Measurements from ENCODE around the gene CLEC9A.

Gene CLEC9A

DNA sequence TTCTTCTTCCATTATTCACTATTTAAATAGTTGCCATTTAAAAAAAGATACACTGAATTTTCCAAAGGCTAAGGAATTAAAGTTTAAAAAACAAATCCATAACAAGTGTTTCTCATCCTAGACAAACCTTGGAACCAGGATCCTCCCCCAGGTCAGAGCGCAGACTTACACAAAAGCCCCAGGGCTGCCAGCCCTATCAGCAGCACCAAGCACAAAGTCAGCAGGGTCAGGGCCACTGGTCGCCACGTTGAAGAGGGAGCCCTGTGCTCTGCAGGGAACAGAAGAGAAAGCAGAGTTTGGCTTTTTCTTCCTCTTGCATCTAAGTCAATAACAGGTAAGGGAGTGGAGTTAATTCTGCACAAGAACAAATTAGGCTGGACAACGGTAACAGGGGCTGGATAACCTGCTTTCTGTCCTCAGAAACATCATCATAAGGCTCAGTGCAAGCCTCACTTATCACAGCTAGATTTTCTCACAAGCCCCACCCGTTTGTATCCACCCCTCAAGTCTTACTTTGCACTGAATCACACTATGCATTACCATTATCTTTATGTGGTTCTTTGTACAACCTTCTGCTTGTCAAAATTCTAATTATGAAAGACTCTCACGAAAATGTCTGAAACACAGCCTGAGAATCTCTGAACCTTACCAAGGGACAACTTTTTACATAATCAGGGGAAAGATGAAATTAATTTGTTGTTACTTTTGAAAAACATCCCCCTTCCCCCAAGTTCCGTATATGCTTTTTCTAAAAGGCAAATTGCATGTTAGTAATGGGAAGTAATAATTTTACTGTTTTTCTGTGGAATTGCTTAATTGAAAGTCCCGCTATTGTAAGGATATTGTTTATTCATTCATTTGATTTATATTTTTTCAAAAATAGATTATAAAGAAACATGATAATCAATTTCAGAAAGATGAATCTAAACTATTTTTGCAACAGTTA is 58.7 kb downstream of the CLEC9A start:
- H3K27ac ChIP-seq = no peak overlapping the region
- DNase-seq (ENCODE audit: low spot score) = no peak
- no peak overlapping the region for H3K4me3 ChIP-seq
- TF ChIP-seq, protein P1, sequence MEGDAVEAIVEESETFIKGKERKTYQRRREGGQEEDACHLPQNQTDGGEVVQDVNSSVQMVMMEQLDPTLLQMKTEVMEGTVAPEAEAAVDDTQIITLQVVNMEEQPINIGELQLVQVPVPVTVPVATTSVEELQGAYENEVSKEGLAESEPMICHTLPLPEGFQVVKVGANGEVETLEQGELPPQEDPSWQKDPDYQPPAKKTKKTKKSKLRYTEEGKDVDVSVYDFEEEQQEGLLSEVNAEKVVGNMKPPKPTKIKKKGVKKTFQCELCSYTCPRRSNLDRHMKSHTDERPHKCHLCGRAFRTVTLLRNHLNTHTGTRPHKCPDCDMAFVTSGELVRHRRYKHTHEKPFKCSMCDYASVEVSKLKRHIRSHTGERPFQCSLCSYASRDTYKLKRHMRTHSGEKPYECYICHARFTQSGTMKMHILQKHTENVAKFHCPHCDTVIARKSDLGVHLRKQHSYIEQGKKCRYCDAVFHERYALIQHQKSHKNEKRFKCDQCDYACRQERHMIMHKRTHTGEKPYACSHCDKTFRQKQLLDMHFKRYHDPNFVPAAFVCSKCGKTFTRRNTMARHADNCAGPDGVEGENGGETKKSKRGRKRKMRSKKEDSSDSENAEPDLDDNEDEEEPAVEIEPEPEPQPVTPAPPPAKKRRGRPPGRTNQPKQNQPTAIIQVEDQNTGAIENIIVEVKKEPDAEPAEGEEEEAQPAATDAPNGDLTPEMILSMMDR (IDR thresholded peaks at IDR 0.05) = no peak

DNA sequence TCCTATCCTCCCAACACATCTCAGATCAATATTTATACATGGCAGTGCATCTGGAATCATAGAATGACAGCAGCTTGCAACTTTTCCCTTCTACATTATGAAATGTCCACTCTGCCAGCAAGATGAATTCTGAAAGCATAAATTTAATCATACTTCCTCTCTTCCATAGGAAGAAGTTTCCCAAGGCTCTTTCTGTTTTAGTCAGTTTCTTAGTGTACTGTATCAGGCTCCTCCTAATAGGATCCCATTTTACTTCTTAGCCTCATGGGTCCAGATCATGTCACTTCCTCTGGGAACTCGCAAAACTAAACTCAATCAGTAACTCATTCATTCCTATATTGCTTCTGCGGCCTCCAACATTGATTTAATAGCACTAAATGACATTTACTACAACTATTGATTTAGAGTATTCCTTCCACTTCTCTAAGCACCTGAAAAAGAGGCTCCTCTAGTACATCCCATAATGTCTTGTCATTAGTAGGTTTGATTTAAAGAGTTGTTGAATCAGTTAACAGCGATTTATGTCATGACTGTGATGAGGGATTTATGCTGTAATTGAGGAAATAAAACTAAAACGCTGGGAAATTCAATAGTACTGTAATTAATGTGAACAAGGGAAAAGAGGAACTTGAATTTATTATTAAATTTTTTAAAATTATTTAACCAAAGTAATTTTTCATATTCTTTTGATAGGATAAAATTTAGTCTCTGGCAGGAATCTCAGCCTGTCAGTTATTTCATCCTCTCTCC is 64.3 kb downstream of the CLEC9A start:
- Histone ChIP-seq H3K4me3 (no peak overlapping the region), H3K27ac (peak overlapping the region in 1 of 2 donors; percentile 40)
- TF ChIP-seq, protein P1 (IDR thresholded peaks at IDR 0.05) = no peak
- DNase-seq (ENCODE audit: low spot score) = no peak

DNA sequence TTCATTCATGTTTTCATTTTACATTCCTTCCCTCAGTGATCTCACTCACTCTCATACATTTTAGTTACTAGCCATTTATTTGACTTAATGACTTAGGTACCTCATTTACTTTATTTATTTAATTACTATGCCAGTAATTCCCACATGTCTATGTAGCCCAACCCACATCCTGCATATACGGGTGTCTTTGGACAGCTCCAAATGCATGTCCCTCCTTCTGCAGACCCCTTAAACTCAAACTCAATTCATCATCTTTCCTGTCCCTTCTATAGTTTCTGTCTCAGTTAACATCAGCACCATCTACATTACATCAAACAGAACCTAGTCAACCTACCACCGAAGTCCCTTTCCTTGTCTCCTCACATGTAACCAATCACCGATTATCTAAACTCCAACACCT is 65.5 kb downstream of the CLEC9A start:
- DNase-seq (ENCODE audit: low spot score) = no peak
- H3K27ac ChIP-seq = no peak overlapping the region
- TF ChIP-seq, protein P1 (IDR thresholded peaks at IDR 0.05) = no peak
- no peak overlapping the region for H3K4me3 ChIP-seq

DNA sequence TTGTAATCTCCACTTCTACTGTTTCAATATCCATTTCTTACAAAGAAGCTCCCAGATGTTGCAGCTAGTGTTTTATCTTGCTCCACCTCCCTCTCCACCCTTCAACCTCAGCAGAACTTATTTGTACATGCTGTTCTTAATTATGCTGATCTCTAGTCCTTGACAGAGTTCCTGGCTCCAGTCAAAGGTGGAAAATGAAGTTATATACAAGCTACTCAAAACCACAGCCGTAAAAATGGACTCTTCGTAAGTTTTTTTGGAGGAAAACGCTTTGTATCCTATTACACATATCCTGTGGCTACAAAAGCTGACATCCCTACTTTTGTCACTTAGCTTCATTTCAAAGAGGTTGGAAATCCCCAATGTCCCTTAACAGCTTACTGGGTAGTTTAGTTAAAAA is 67.0 kb downstream of the CLEC9A start:
- peak overlapping the region; percentile 7 to 53 for H3K27ac ChIP-seq
- H3K4me3 ChIP-seq = peak overlapping the region; percentile 23
- no peak for DNase-seq (ENCODE audit: low spot score)
- TF ChIP-seq, protein P1 (IDR thresholded peaks at IDR 0.05) = no peak

DNA sequence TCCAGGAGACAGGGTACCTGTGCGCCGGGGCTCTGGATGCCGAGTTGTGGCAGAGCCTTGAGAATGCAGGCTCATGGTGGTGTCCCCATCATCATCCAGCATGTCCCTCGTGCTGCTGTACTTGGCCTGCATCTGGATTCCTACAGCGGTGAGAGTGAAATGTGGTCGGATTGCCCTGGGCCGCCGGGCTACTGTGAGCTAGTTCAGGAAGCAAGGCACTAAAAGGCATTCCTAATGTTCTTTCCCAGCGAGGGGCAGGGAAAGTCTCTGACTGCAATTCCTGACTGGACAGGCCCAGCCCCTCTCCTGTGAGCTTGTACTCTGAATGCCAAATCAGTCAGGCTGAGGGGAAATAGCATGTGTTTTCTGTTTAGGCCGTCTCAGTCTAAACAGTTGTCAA is 68.3 kb downstream of the CLEC9A start, which contains the start of gene CLEC1A:
Gene CLEC1A (minus strand): TSS at position 195 of the 400 bp plus-strand sequence. CDS start 63 bp downstream, at position 132.
- H3K4me3 ChIP-seq = peak within 1 kb of the TSS; percentile 31
- H3K27ac ChIP-seq = peak within 1 kb of the TSS; percentile 7 to 64
- DNase-seq (ENCODE audit: low spot score) = no peak
- TF ChIP-seq, protein P1 (IDR thresholded peaks at IDR 0.05) = no peak

DNA sequence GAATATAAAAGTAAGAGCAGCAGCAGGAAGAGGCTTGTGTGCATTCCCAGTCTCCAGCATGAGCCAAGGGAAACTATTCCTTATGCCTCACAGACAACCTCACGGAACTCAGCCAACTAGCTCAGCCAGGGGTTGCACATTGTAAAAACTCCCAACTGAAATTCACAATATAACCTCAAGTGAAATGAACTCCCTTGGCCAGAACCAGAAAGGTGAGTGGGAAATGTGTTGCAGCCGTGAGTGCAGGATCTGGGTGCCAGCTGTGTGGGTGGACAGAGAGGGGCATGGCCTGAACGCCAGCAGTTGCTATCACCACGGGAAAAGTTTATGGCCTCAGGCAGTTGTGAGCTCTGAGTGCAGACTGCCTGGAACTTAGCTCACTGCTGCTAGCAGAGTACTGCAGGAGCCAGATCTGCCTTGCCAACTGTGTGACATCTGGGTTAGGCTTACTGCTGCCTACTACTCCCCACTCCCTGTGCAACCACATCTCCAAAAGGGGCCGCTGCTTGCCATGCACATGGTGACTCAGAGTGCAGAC is 70.6 kb downstream of the CLEC9A start:
- DNase-seq (ENCODE audit: low spot score) = no peak
- peak overlapping the region; percentile 32 for H3K4me3 ChIP-seq
- peak overlapping the region in 1 of 2 donors; percentile 65 for H3K27ac ChIP-seq
- TF ChIP-seq, protein P1 (IDR thresholded peaks at IDR 0.05) = no peak

All from coronary artery (tissue), 2 donors.